Measurements from ENCODE around the gene OPRM1.

Gene OPRM1

DNA sequence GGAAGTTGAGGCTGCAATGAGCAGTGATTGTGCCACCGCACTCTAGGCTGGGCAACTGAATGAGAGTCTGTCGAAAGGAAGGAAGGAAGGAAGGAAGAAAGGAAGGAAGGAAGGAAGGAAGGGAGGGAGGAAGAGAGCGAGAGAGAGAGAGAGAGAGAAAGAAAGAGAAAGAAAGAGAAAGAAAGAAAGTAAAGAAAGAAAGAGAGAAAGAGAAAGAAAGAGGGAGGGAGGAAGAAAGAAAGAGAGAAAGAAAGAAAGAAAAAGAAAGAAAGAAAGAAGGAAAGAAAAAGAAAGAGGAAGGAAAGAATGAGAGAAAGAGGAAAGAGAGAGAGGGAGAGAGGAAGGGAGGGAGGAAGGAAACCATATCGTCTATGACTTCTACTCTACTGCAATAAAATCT, 60.2 kb downstream of the OPRM1 start:
- no peaks in the 10 kb centered on the region for H3K9me3 ChIP-seq (ENCODE audit: control insufficient read depth, insufficient read depth, low read length)
- no peaks in the 10 kb centered on the region for H3K4me1 ChIP-seq (ENCODE audit: insufficient read depth, low read length)
- no peaks in the 10 kb centered on the region for H3K36me3 ChIP-seq (ENCODE audit: insufficient read depth, low read length)
- H3K9ac ChIP-seq (ENCODE audit: low read depth, low read length): no peak overlapping the region

DNA sequence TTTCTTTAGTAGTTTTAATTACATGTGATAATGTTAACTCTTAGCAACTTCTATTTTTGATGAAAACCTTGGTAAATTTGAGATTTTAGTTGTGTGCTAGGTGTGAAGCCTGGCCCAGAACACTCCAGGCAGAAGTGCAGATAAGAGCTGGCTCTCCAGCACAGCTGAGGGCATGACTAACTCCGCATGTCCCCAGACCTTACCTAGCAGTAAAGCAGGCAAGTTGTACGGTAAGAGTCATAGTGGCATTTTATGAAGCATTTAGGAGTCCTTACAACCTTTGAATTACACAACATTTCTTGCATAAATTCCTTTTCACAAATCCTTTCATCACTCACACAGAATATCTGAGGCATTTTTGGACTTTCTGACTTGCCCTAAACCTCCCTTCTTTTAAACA, 67.2 kb downstream of the OPRM1 start:
- Histone ChIP-seq H3K9ac (ENCODE audit: low read depth, low read length) (no peak overlapping the region), H3K4me1 (ENCODE audit: insufficient read depth, low read length) (no peaks in the 10 kb centered on the region), H3K36me3 (ENCODE audit: insufficient read depth, low read length) (no peaks in the 10 kb centered on the region), H3K9me3 (ENCODE audit: control insufficient read depth, insufficient read depth, low read length) (peaks cover 8% of the 10 kb centered on the region; the same call in 1 of the 2 replicates)

DNA sequence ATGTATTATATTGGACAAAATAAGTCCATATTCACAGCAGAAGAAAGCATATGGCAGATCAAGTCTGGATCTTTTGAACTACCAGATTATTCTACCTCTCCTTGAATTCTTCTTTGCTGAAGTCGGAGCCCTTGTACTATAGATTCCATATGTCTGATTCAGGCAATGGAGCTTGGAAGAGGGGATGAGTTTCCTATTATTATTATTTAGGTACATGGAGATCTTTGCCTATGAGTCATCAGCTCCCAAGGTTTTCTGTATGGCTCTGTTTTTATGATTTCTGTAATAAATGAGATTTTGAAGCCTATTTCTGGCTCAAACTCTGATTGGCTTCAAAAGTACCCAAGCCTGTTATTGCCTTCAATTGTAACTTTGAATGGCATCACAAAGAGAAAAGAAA, 72.0 kb downstream of the OPRM1 start:
- Histone ChIP-seq H3K4me1 (ENCODE audit: insufficient read depth, low read length) (no peaks in the 10 kb centered on the region), H3K9ac (ENCODE audit: low read depth, low read length) (no peak overlapping the region), H3K36me3 (ENCODE audit: insufficient read depth, low read length) (no peaks in the 10 kb centered on the region), H3K9me3 (ENCODE audit: control insufficient read depth, insufficient read depth, low read length) (peaks cover 3% of the 10 kb centered on the region; the same call in 1 of the 2 replicates)

DNA sequence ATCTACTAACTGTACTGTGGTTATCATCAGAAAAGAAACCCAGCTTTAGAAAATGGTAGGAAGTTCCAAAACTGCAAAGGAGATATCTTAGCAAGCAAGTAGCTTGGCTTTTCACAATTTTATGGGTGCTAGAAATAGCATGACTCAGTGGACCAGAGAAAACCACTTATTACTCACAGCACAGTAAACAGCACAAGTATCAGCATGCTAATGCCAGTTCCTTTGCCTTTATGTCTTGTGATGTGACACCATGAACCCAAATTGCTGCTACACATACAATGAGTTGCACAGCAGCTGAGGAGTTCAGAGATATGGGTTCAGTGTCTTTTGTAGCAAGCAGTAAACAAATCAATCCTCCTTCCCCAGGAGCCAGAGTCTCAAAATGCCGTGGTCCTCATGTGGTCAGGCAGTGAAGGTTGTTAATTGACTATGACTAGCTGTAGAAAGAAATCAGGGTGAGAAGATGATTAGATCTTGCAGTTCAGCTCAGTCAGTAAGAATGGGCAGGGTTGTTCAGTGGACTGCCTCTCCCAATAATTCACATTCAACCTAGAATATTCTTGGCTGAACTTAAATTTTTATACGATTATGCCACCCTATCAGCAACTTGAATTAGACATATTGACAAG, 73.3 kb downstream of the OPRM1 start:
- no peaks in the 10 kb centered on the region for H3K4me1 ChIP-seq (ENCODE audit: insufficient read depth, low read length)
- no peaks in the 10 kb centered on the region for H3K36me3 ChIP-seq (ENCODE audit: insufficient read depth, low read length)
- no peak overlapping the region for H3K9ac ChIP-seq (ENCODE audit: low read depth, low read length)
- H3K9me3 ChIP-seq (ENCODE audit: control insufficient read depth, insufficient read depth, low read length): no peaks in the 10 kb centered on the region

DNA sequence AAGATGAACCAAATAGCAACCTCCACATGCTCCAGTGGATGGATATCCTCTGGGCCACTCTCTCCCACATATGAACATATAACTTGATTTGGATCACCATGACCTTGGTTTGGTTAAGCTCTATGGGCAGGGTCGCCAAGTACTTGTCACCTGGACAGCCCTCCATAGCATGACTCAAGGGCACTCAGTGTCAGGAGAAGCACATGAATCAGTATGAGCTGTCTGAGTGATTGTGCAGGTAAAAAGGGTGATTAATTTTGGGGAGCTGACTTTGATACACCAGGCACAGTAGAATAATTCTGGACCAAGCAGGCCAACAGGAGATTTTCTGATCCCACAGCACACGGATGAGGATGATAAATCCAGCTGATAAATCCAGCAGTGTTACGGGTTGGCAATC, 74.4 kb downstream of the OPRM1 start:
- Histone ChIP-seq H3K9me3 (ENCODE audit: control insufficient read depth, insufficient read depth, low read length) (no peaks in the 10 kb centered on the region), H3K36me3 (ENCODE audit: insufficient read depth, low read length) (no peaks in the 10 kb centered on the region), H3K9ac (ENCODE audit: low read depth, low read length) (no peak overlapping the region), H3K4me1 (ENCODE audit: insufficient read depth, low read length) (no peaks in the 10 kb centered on the region)

DNA sequence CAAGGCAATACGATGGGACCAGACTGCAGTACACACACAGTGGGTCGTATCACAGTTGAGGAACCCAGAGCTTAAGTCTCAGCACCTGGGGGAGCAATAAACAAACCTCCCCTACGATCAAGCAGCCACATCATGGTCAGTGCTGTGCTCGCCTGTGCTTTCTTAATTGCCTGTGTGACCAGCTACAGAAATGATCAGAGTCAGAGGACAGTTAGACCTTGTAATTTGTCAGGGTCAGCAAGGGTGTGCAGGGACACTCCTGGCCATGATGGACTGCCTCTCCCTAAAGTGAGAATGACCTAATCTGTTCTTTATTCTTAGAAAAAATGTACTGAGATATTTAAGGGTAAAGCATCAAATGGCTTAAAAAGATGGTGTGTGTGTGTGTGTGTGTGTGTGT, 78.4 kb downstream of the OPRM1 start:
- no peak overlapping the region for H3K9ac ChIP-seq (ENCODE audit: low read depth, low read length)

DNA sequence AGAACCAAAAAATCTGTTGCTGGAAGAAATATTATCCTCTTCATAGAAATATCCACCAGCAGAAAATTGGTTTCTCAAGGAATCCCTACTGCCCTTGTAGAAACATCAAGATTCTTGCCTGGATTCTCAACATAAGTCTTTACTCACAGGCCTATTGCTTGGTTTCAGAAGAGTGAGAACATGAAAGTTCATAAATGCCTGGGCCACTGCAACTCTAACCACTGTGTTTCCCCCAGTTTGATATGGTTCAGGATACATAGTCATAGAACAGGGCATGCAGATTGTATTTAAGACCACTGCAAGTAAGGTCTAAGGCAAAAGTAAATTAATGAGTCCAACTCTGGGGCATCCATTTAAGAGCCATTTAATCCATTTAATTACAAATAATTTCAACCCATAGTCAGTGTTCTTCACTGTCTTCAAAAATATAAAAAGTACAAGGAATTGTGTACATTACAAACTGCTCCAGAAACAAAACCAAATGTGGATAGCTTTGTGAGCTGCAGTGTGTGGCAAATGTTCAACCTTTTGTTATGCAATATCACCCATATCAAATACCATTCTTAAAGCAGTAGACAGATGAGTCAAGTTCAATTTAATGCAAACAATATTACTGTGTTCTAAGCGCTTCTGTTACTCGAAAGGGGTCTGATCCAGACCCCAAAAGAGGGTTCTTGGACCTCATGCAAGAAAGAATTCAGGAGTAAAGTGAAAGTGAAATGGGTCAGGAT, 83.3 kb downstream of the OPRM1 start:
- Histone ChIP-seq H3K36me3 (ENCODE audit: insufficient read depth, low read length) (no peaks in the 10 kb centered on the region), H3K9me3 (ENCODE audit: control insufficient read depth, insufficient read depth, low read length) (peaks cover 7% of the 10 kb centered on the region; the same call in 1 of the 2 replicates), H3K9ac (ENCODE audit: low read depth, low read length) (no peak overlapping the region), H3K4me1 (ENCODE audit: insufficient read depth, low read length) (no peaks in the 10 kb centered on the region)

More for the DNA sequence above, 78.4 kb downstream of the OPRM1 start:
- no peaks in the 10 kb centered on the region for H3K4me1 ChIP-seq (ENCODE audit: insufficient read depth, low read length)
- H3K36me3 ChIP-seq (ENCODE audit: insufficient read depth, low read length): no peaks in the 10 kb centered on the region
- peaks cover 4% of the 10 kb centered on the region; the same call in 1 of the 2 replicates for H3K9me3 ChIP-seq (ENCODE audit: control insufficient read depth, insufficient read depth, low read length)

DNA sequence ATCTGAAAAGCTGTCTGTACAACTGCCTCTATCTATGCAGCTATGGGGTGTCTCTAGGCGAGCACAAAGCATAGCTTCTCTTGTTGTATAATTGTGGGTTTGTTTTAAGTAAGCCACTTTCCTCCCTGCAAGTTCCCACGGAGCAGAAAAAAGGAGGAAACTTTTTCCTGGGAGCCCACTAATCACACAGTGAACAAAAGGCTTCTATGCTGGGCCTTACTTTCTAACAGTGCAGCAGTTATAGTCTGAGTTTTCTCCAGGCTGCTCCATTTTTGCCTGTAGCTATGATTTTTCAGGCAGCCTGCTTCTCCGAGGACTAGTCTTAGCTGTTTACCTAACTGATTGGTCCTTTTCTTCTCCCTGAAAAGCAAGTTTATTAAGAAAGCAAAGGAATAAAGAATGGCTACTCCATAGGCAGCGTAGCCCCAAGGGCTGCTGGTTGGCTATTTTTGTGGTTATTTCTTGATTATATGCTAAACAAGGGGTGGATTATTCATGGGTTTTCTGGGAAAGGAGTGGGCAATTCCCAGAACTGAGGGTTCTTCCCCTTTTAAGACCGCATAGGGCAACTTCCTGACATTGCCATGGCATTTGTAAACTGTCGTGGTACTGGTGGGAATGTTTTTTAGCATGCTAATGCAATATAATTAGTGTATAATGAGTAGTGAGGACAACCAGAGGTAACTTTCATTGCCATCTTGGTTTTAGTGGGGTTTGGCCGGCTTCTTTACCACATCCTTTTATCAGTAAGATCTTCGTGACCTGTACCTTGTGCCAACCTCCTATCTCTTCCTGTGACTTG, 84.3 kb downstream of the OPRM1 start:
- Histone ChIP-seq H3K9ac (ENCODE audit: low read depth, low read length) (no peak overlapping the region), H3K9me3 (ENCODE audit: control insufficient read depth, insufficient read depth, low read length) (peaks cover 7% of the 10 kb centered on the region; the same call in 1 of the 2 replicates), H3K4me1 (ENCODE audit: insufficient read depth, low read length) (peaks cover 5% of the 10 kb centered on the region), H3K36me3 (ENCODE audit: insufficient read depth, low read length) (no peaks in the 10 kb centered on the region)

DNA sequence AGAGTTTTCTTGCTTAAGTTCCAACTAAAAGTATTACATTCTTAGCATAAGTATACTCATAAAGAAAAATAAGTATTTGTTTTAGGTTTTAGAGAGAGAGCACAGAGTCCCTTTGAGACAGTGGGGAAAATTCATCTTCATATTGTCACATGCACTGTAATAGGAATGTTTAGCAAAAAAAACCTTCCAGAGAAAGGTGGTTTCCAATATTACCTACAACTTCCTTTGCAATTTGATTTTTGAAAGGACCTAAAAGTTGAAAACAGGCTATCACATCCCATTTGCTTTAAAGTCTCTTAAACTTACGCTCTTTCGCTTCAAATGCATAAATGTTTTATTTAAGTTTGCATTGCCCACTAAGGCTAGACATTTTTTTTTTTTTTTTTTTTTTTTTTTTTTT, 86.4 kb downstream of the OPRM1 start:
- Histone ChIP-seq H3K4me1 (ENCODE audit: insufficient read depth, low read length) (peaks cover 5% of the 10 kb centered on the region), H3K9me3 (ENCODE audit: control insufficient read depth, insufficient read depth, low read length) (peaks cover 7% of the 10 kb centered on the region; the same call in 1 of the 2 replicates), H3K9ac (ENCODE audit: low read depth, low read length) (no peak overlapping the region), H3K36me3 (ENCODE audit: insufficient read depth, low read length) (no peaks in the 10 kb centered on the region)

DNA sequence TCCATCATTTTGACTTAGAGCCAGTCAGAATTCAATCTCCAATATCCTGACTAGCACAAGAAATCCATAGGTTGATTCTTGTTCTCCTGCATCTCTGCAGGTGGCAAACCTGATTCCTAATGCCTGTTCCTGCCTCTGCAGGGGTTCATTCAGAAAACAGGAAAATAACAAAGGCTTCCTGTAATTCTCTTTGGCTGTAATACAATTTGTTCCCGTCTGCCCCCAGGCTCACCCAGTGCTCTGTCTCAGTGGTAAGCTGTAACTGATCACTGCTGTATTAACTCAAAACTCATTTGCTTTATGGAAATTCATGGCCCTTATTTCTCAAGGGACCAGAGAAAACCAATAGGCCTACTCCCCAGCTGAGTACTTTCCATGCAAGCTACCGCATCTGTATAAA, 88.6 kb downstream of the OPRM1 start:
- H3K36me3 ChIP-seq (ENCODE audit: insufficient read depth, low read length): no peaks in the 10 kb centered on the region
- H3K9me3 ChIP-seq (ENCODE audit: control insufficient read depth, insufficient read depth, low read length): 0 out of 2 replicates have a peak, but pooled peaks cover 1% of the 10 kb centered on the region
- H3K9ac ChIP-seq (ENCODE audit: low read depth, low read length): no peak overlapping the region
- H3K4me1 ChIP-seq (ENCODE audit: insufficient read depth, low read length): peaks cover 5% of the 10 kb centered on the region

DNA sequence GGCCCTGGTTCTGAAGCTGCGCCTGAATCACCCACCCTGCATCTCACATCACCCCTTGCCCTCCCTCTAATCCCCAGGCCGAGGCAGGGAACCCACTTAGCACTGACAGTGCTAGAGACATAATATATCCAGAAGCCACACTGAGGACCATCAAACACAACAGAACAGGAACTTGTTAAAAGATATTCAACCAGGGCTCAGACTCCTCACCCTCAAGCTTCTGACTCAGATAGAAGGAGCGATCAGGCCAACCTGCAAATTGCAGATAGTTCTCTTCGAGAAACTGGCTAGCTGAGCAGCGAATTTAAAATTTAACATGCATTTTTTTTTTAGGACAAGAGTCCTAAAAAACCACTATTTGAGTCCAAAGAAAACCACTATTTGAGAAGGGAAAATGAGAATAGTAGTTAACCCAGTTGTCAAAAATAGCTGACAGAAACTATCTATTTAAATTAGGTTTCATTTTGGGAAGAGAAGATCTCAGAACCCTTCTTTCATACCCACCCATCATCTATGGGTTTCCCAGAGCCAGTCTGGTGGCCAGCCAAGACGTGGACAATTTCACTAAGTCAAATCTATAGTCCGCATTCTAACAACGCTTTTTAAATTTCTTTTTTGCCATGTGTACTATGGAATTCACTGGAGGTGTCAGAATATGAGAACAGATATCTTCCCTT, 95.6 kb downstream of the OPRM1 start:
- Histone ChIP-seq H3K9ac (ENCODE audit: low read depth, low read length) (no peak overlapping the region), H3K36me3 (ENCODE audit: insufficient read depth, low read length) (no peaks in the 10 kb centered on the region), H3K4me1 (ENCODE audit: insufficient read depth, low read length) (peaks cover 8% of the 10 kb centered on the region; the same call in 1 of the 2 replicates), H3K9me3 (ENCODE audit: control insufficient read depth, insufficient read depth, low read length) (no peaks in the 10 kb centered on the region)

DNA sequence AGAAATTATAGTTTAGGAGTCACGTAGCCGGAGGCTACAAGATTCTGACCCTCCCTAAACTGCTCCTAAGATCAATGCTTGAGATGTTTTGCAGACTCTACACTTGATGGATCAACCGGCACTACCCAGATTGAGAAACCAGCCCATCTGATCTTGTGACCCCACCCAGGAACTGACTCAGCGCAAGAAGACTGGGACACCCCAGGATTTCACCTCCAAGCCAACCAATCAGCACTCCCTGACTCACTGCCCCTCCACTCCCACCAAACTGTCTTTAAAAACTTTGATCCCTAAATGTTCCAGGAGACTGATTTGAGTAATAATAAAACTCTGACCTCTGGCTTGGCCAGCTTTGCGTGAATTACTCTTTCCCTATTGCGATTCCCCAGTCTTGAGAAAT, 99.8 kb downstream of the OPRM1 start:
- no peak overlapping the region for H3K9ac ChIP-seq (ENCODE audit: low read depth, low read length)
- H3K36me3 ChIP-seq (ENCODE audit: insufficient read depth, low read length): no peaks in the 10 kb centered on the region
- H3K4me1 ChIP-seq (ENCODE audit: insufficient read depth, low read length): peaks cover 13% of the 10 kb centered on the region; the same call in 1 of the 2 replicates
- H3K9me3 ChIP-seq (ENCODE audit: control insufficient read depth, insufficient read depth, low read length): no peaks in the 10 kb centered on the region

DNA sequence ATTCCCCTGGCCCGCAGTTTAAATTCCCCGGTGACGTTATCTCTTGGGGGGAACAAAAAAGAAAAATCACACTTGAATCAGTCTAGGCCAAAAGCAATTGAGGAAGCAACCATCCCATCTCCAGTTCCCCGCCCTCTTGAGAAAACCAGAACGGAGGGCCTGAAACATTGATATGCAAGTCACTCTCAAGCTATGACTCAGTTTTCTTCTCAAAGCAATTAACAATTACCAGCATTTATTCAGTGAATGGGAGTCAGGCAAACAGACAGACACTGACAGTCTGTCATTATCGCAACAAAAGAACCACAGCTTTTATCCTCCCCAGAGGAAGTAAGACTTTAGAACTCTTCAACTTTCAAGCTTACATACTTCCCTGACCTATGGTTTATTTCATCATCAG, 100.9 kb downstream of the OPRM1 start:
- Histone ChIP-seq H3K9ac (ENCODE audit: low read depth, low read length) (no peak overlapping the region), H3K9me3 (ENCODE audit: control insufficient read depth, insufficient read depth, low read length) (no peaks in the 10 kb centered on the region), H3K4me1 (ENCODE audit: insufficient read depth, low read length) (peaks cover 13% of the 10 kb centered on the region; the same call in 1 of the 2 replicates), H3K36me3 (ENCODE audit: insufficient read depth, low read length) (no peaks in the 10 kb centered on the region)

DNA sequence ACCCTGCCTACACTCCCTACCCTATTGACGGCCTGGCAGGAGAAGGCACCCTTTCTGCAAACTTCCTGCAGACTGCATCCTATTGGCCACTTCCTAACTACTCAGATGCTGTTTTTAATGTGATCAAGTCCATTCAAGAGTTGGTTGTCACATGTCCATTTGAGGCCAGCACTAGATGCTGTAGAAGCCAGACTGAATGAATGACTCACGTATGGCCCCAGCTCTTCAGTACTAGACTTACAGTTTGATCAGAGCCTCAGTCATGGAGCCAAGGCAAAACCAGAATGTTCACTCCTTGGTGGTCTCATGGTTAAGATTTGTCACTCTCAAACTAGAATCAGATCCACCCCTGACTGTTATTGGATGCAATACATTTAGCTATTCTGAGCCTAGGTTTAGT, 101.7 kb downstream of the OPRM1 start:
- H3K9me3 ChIP-seq (ENCODE audit: control insufficient read depth, insufficient read depth, low read length): no peaks in the 10 kb centered on the region
- no peak overlapping the region for H3K9ac ChIP-seq (ENCODE audit: low read depth, low read length)
- peaks cover 13% of the 10 kb centered on the region; the same call in 1 of the 2 replicates for H3K4me1 ChIP-seq (ENCODE audit: insufficient read depth, low read length)
- no peaks in the 10 kb centered on the region for H3K36me3 ChIP-seq (ENCODE audit: insufficient read depth, low read length)

All from ES-I3 (cell line).